Lung (tissue), 12 donors: ENCODE measurements around the gene DMRT1. TPM values are rescaled to one million over a fixed set of nuclear protein-coding genes. Genes with fewer than 3 reads are reported as not detected.
A peak's percentile ranks its signal among the peaks of the same experiment; 100 is the strongest.

Experiments used
- ATAC-seq: fragments of 200-7000 bp; cut with Tn5 transposase; one replicate; pipeline ENCODE4 v1.9.1; 2020; ENCODE audit warnings: moderate number of reproducible peaks; ENCODE audit not compliant: insufficient read depth, low FRiP score
- DNase-seq, 3 donors: peaks; one replicate each; pipeline ENCODE4 v3.0.0-alpha.2; 2013 to 2017
- H3K27ac ChIP-seq, 2 donors: one replicate each; pipeline ENCODE4 v1.5.1; 2013; ENCODE audit warnings: mild to moderate bottlenecking in 2 of 2, moderate library complexity in 2 of 2, control low read depth in 1 of 2, inconsistent platforms in 1 of 2, low read depth in 1 of 2, low read length in 1 of 2
- H3K27me3 ChIP-seq, 3 donors: one replicate each; pipeline ENCODE4 v1.5.1; 2013; ENCODE audit warnings: low read length in 2 of 3; ENCODE audit not compliant: control insufficient read depth in 3 of 3, insufficient read depth in 3 of 3
- H3K36me3 ChIP-seq, 4 donors: one replicate each; pipeline ENCODE4 v1.5.1; 2013; ENCODE audit warnings: low read length in 4 of 4, mild to moderate bottlenecking in 1 of 4, moderate library complexity in 1 of 4; ENCODE audit not compliant: control insufficient read depth in 4 of 4, insufficient read depth in 4 of 4
- H3K4me1 ChIP-seq, 5 donors: one replicate each; pipeline ENCODE4 v1.5.1; 2013; ENCODE audit warnings: low read length in 5 of 5, mild to moderate bottlenecking in 2 of 5, moderate library complexity in 1 of 5; ENCODE audit not compliant: control insufficient read depth in 5 of 5, insufficient read depth in 5 of 5
- H3K4me3 ChIP-seq: one replicate; pipeline ENCODE4 v1.5.1; 2013; ENCODE audit warnings: mild to moderate bottlenecking, control low read depth, moderate library complexity
- H3K9ac ChIP-seq, 2 donors: one replicate each; pipeline ENCODE4 v1.5.1; 2013; ENCODE audit warnings: low read length in 2 of 2, control low read depth in 1 of 2; ENCODE audit not compliant: insufficient read depth in 1 of 2
- H3K9me3 ChIP-seq, 4 donors: one replicate each; pipeline ENCODE4 v1.5.1; 2013; ENCODE audit warnings: low read length in 3 of 4, mild to moderate bottlenecking in 1 of 4, moderate library complexity in 1 of 4; ENCODE audit not compliant: control insufficient read depth in 4 of 4, insufficient read depth in 3 of 4
- WGBS, 2 donors: extraction: QIAGEN DNeasy Blood & Tissue Kit; methylation state at CpG; one replicate each; pipeline ENCODE4 v1.1.7; 2013; 5-methylcytosine and 5-hydroxymethylcytosine counted together
- polyA plus RNA-seq, 2 donors: library from polyadenylated mRNA; stranded (reverse); fragments of 200-250 nt; gene quantifications; one replicate each; pipeline ENCODE4 v1.2.1, GENCODE V29; 2013
- total RNA-seq, 2 donors: library from RNA; depleted of rRNA in 1 of 2; stranded (reverse); fragments of >200 nt in 1 of 2; gene quantifications; one replicate each; pipeline ENCODE4 v1.2.1, GENCODE V29; 2014 to 2021
- TF ChIP-seq, protein P1 (sequence below): IDR thresholded peaks from 2 replicates; pipeline ENCODE4 v1.5.1; 2012; ENCODE audit warnings: mild to moderate bottlenecking; ENCODE audit errors: control extremely low read depth, extremely low read depth
- donor health status: control.
- donor health status: control.
- donor health status: Bipolar disorder and iron deficiency.
- donor health status: healthy.
- donor health status: DM: yes; HTN: yes; CAD: no.

Gene DMRT1
- total and polyA plus RNA-seq, 4 donors, result not detected

DNA sequence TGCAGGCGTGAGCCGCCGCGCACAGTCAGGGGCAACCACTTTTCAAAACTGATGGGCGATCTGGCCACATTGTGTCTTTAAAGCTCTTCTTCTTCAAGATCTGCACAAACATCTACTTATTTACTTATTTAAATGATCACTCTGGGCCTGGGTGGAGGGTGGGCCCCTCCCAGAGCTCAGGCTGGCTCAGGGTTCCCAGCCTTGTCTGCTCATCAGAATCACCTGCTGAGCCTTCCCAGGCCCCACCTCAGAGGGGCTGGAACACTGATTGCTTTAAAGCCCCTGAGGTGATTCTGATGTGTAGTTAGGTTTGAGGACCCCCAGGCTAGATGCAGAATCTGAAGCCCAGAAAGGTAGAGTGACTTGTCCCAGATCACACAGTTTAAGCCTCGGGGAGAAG is 45.6 kb upstream of the DMRT1 start:
- TF ChIP-seq, protein P1, sequence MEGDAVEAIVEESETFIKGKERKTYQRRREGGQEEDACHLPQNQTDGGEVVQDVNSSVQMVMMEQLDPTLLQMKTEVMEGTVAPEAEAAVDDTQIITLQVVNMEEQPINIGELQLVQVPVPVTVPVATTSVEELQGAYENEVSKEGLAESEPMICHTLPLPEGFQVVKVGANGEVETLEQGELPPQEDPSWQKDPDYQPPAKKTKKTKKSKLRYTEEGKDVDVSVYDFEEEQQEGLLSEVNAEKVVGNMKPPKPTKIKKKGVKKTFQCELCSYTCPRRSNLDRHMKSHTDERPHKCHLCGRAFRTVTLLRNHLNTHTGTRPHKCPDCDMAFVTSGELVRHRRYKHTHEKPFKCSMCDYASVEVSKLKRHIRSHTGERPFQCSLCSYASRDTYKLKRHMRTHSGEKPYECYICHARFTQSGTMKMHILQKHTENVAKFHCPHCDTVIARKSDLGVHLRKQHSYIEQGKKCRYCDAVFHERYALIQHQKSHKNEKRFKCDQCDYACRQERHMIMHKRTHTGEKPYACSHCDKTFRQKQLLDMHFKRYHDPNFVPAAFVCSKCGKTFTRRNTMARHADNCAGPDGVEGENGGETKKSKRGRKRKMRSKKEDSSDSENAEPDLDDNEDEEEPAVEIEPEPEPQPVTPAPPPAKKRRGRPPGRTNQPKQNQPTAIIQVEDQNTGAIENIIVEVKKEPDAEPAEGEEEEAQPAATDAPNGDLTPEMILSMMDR, result no peak
- DNase-seq, result no peak
- Histone ChIP-seq H3K36me3 (no peaks in the 10 kb centered on the region), H3K9me3 (no peaks in the 10 kb centered on the region), H3K27me3 (no peaks in the 10 kb centered on the region), H3K27ac (no peak overlapping the region), H3K4me1 (peaks cover 0 to 5% (median 0%) of the 10 kb centered on the region in 5 donors), H3K4me3 (no peak overlapping the region), H3K9ac (no peak overlapping the region)
- WGBS, 2 donors, result 98% methylated on average over 6 of the region's 6 CpGs
- no peak for ATAC-seq

DNA sequence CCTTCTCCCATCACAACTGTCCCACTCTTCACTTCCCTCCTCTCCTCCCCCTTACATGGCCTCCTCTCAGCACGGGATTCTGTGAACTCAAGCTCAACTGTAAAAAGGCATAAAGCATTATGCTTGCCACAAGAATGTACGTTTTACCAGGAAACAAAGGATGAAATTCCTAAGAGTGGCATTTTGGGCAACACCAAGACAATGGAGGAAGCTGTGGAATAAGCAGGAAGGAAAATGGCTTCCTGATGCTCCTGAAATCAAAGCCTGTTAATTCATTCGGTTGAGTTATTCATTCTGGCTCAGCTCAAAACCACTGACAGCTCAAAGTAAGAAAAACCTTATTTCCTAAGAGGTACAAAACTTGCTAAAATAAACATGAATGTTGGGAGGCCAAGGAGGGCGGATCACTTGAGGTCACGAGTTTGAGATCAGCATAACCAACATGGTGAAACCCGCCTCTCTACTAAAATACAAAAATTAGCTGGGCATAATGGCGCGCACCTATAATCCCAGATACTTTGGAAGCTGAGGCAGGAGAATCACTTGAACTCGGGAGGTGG is 40.8 kb upstream of the DMRT1 start:
- TF ChIP-seq, protein P1, result no peak
- Histone ChIP-seq H3K27ac (no peak overlapping the region), H3K4me1 (no peaks in the 10 kb centered on the region), H3K4me3 (no peak overlapping the region), H3K9me3 (no peaks in the 10 kb centered on the region), H3K27me3 (no peaks in the 10 kb centered on the region), H3K36me3 (no peaks in the 10 kb centered on the region), H3K9ac (no peak overlapping the region)
- ATAC-seq (no peak), DNase-seq (no peak)
- 69% methylated on average over 9 of the region's 9 CpGs for WGBS, 2 donors

DNA sequence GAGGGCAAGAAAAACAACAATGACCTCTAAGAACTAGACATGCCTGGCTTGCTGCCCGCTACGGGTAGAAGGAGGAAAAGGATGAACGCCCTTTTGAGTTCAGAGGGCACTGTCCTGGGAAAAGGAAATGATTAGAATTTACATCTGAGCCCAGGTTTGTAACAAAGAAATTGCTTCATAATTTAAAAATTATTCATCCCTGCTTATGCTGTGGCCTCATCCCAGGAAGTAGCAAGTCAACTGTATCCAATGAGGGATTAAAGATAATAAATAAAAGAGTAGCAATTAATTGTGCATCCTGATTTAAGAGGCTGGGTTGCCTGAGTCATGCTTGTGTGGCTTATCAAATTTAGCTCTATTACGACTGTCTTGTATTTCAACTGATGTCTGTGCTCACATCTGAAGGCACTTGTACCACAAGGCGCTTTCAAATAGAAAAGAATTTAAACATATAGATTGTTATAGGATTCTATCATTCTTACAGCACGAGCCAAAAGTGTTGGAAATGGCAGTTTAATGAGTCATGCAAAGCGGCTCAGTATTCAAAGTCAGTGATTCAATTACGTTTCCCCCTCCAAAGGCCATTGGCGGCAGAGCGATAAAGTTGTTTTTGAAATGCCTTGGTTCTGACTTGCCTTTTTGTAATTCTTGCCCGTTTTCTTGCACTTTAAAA is 40.0 kb upstream of the DMRT1 start:
- H3K27me3 ChIP-seq, result no peaks in the 10 kb centered on the region
- H3K9me3 ChIP-seq, result no peaks in the 10 kb centered on the region
- no peaks in the 10 kb centered on the region for H3K4me1 ChIP-seq
- H3K4me3 ChIP-seq, result no peak overlapping the region
- ATAC-seq (no peak), DNase-seq (no peak)
- TF ChIP-seq, protein P1, result no peak
- H3K9ac ChIP-seq, result no peak overlapping the region
- 72 to 74% methylated on average over 11 of the region's 11 CpGs for WGBS, 2 donors
- H3K27ac ChIP-seq, result no peak overlapping the region
- H3K36me3 ChIP-seq, result no peaks in the 10 kb centered on the region

DNA sequence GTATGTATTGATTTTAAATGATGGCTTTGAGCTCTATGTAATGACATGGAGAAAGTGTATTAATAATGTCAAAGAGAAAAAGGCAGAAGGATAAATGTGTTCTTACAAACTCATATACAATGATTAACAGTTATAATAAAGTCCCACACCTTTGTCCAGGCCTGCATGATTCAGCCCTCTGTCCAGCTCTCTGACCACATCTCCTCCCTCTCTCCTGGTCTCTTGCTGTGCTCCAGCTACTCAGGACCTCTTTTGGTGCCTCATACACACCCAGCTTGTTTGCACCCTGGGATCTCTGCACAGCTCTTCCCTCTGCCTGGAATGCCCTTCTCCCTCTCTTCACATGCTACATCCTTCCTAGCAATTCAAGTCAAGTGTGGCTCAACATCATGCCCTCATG is 37.5 kb upstream of the DMRT1 start:
- TF ChIP-seq, protein P1, result no peak
- DNase-seq, result no peak
- no peaks in the 10 kb centered on the region for H3K4me1 ChIP-seq
- H3K4me3 ChIP-seq, result no peak overlapping the region
- H3K36me3 ChIP-seq, result no peaks in the 10 kb centered on the region
- H3K9me3 ChIP-seq, result no peaks in the 10 kb centered on the region
- ATAC-seq, result no peak
- H3K27me3 ChIP-seq, result no peaks in the 10 kb centered on the region
- peak overlapping the region in 1 of 2 donors; percentile 13 for H3K27ac ChIP-seq
- H3K9ac ChIP-seq, result no peak overlapping the region
